ENCODE measurements around the gene KEL. TPM values are rescaled to one million over a fixed set of nuclear protein-coding genes. Genes with fewer than 3 reads are reported as not detected.

KEL gene
- total RNA-seq, 4 donors from 2014 or later: 0.98 to 1.8 TPM; not detected in 2

GRCh38 chr7:142930126-142930730 lies 31.9 kb downstream of the KEL start:
- Histone ChIP-seq H3K36me3 (no peaks in the 10 kb centered on the region), H3K27ac (no peak overlapping the region), H3K9me3 (no peaks in the 10 kb centered on the region), H3K4me1 (no peaks in the 10 kb centered on the region), H3K4me3 (no peak overlapping the region), H3K27me3 (no peaks in the 10 kb centered on the region)
- TF ChIP-seq POLR2A (IDR thresholded peaks at IDR 0.05): no peak
- TF ChIP-seq, protein P1, sequence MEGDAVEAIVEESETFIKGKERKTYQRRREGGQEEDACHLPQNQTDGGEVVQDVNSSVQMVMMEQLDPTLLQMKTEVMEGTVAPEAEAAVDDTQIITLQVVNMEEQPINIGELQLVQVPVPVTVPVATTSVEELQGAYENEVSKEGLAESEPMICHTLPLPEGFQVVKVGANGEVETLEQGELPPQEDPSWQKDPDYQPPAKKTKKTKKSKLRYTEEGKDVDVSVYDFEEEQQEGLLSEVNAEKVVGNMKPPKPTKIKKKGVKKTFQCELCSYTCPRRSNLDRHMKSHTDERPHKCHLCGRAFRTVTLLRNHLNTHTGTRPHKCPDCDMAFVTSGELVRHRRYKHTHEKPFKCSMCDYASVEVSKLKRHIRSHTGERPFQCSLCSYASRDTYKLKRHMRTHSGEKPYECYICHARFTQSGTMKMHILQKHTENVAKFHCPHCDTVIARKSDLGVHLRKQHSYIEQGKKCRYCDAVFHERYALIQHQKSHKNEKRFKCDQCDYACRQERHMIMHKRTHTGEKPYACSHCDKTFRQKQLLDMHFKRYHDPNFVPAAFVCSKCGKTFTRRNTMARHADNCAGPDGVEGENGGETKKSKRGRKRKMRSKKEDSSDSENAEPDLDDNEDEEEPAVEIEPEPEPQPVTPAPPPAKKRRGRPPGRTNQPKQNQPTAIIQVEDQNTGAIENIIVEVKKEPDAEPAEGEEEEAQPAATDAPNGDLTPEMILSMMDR (IDR thresholded peaks at IDR 0.05): no peak
- intact Hi-C loops (cut with DNase I; ENCODE audit: low total_unique reads): no loop called here
- DNase-seq: no peak

GRCh38 chr7:142927949-142928348 lies 34.2 kb downstream of the KEL start:
- TF ChIP-seq POLR2A (IDR thresholded peaks at IDR 0.05): no peak
- TF ChIP-seq, protein P1 (IDR thresholded peaks at IDR 0.05): no peak
- Histone ChIP-seq H3K36me3 (no peaks in the 10 kb centered on the region), H3K27ac (no peak overlapping the region), H3K4me3 (no peak overlapping the region), H3K9me3 (no peaks in the 10 kb centered on the region), H3K4me1 (no peaks in the 10 kb centered on the region), H3K27me3 (no peaks in the 10 kb centered on the region)
- no peak for DNase-seq
- intact Hi-C loops (cut with DNase I; ENCODE audit: low total_unique reads): no loop called here

- H3K4me1 ChIP-seq: no peaks in the 10 kb centered on the region
- DNase-seq: no peak
- H3K36me3 ChIP-seq: no peaks in the 10 kb centered on the region
- no peaks in the 10 kb centered on the region for H3K27me3 ChIP-seq
- TF ChIP-seq POLR2A (IDR thresholded peaks at IDR 0.05): no peak
- TF ChIP-seq, protein P1 (IDR thresholded peaks at IDR 0.05): no peak
- H3K4me3 ChIP-seq: no peak overlapping the region
- no peak overlapping the region for H3K27ac ChIP-seq
- no peaks in the 10 kb centered on the region for H3K9me3 ChIP-seq
- intact Hi-C loops (cut with DNase I; ENCODE audit: low total_unique reads): no loop called here
These were observed 34.9 kb downstream of the KEL start for GRCh38 chr7:142927085-142927745.

- H3K9me3 ChIP-seq: no peaks in the 10 kb centered on the region
- no peaks in the 10 kb centered on the region for H3K4me1 ChIP-seq
- H3K36me3 ChIP-seq: no peaks in the 10 kb centered on the region
- intact Hi-C loops (cut with DNase I; ENCODE audit: low total_unique reads): no loop called here
- DNase-seq: no peak
- no peak overlapping the region for H3K27ac ChIP-seq
- no peak overlapping the region for H3K4me3 ChIP-seq
- no peak for TF ChIP-seq POLR2A (IDR thresholded peaks at IDR 0.05)
- TF ChIP-seq, protein P1 (IDR thresholded peaks at IDR 0.05): no peak
- H3K27me3 ChIP-seq: no peaks in the 10 kb centered on the region
These were observed 36.8 kb downstream of the KEL start for GRCh38 chr7:142925413-142925812.

- intact Hi-C loops (cut with DNase I; ENCODE audit: low total_unique reads): no loop called here
- TF ChIP-seq, protein P1 (IDR thresholded peaks at IDR 0.05): no peak
- TF ChIP-seq POLR2A (IDR thresholded peaks at IDR 0.05): no peak
- H3K9me3 ChIP-seq: no peaks in the 10 kb centered on the region
- DNase-seq: no peak
- no peaks in the 10 kb centered on the region for H3K4me1 ChIP-seq
- H3K4me3 ChIP-seq: no peak overlapping the region
- H3K27me3 ChIP-seq: no peaks in the 10 kb centered on the region
- H3K27ac ChIP-seq: no peak overlapping the region
- H3K36me3 ChIP-seq: no peaks in the 10 kb centered on the region
These were observed 38.8 kb downstream of the KEL start for GRCh38 chr7:142923391-142923790.
